Lower leg skin (tissue), 4 donors: ENCODE measurements around the gene COMMD10. TPM values are rescaled to one million over a fixed set of nuclear protein-coding genes. Genes with fewer than 3 reads are reported as not detected.

Experiments
- DNase-seq, 2 donors: peaks; one replicate each; pipeline ENCODE4 v3.0.0-alpha.2; 2019; ENCODE audit warnings: low spot score in 2 of 2
- H3K4me3 ChIP-seq: fragments of 200-600 bp; sonication (generic); 2 replicates; pipeline ENCODE4 v1.5.1; 2017; ENCODE audit warnings: mild to moderate bottlenecking, low read depth; ENCODE audit not compliant: poor library complexity, severe bottlenecking
- CTCF ChIP-seq, 3 donors: fragments of 450-650 bp; IDR thresholded peaks; one replicate each; pipeline ENCODE4 v1.5.1; 2016; ENCODE audit warnings: antibody characterized with exemption in 3 of 3, mild to moderate bottlenecking in 3 of 3, moderate library complexity in 2 of 3
- POLR2A ChIP-seq, 2 donors: fragments of 450-650 bp; IDR thresholded peaks; one replicate each; pipeline ENCODE4 v1.6.1; 2016 to 2017; ENCODE audit warnings: antibody characterized with exemption in 2 of 2, mild to moderate bottlenecking in 1 of 2, moderate library complexity in 1 of 2
- WGBS, 2 donors: methylation state at CpG; one replicate each; pipeline ENCODE4 v1.1.5; 2018; 5-methylcytosine and 5-hydroxymethylcytosine counted together
- intact Hi-C: fragments of 100-400 bp; cut with DNase I; formaldehyde crosslinking; loops from one replicate; pipeline ENCODE4 v1.15.0; 2023; ENCODE audit warnings: low total_unique reads
- total RNA-seq, 4 donors: library from RNA; depleted of rRNA; stranded (reverse); fragments of >200 nt; gene quantifications; one replicate each; pipeline ENCODE4 v1.1.0, GENCODE V29; 2016

The COMMD10 gene
- total RNA-seq, 4 donors from 2014 or later, result 10.8 to 22.1 (median 15.1) TPM

- DNase-seq, result no peak
- TF ChIP-seq POLR2A (IDR thresholded peaks at IDR 0.05), result no peak
- no peak for TF ChIP-seq CTCF (IDR thresholded peaks at IDR 0.05)
Observed at GRCh38 chr5:116145416-116145815, 60.6 kb downstream of the COMMD10 start.

GRCh38 chr5:116152169-116152568, 67.3 kb downstream of the COMMD10 start:
- H3K4me3 ChIP-seq, result no peak overlapping the region
- TF ChIP-seq POLR2A (IDR thresholded peaks at IDR 0.05), result no peak
- TF ChIP-seq CTCF (IDR thresholded peaks at IDR 0.05), result no peak
- no peak for DNase-seq
- intact Hi-C loops, result no loop called here

More at GRCh38 chr5:116145416-116145815, 60.6 kb downstream of the COMMD10 start:
- intact Hi-C loops, result no loop called here
- WGBS, 2 donors, result 66 to 67% methylated on average over 3 of the region's 3 CpGs
- no peak overlapping the region for H3K4me3 ChIP-seq

- 89 to 93% methylated on average over 2 of the region's 2 CpGs for WGBS, 2 donors
- no peak overlapping the region for H3K4me3 ChIP-seq
- TF ChIP-seq POLR2A (IDR thresholded peaks at IDR 0.05) (no peak), CTCF (IDR thresholded peaks at IDR 0.05) (no peak)
- intact Hi-C loops, result no loop called here
- no peak for DNase-seq
Observed at GRCh38 chr5:116153687-116154174, 68.9 kb downstream of the COMMD10 start.

- no peak for DNase-seq
- TF ChIP-seq CTCF (IDR thresholded peaks at IDR 0.05) (no peak), POLR2A (IDR thresholded peaks at IDR 0.05) (no peak)
- H3K4me3 ChIP-seq, result no peak overlapping the region
- intact Hi-C loops, result no loop called here
Observed at GRCh38 chr5:116154252-116154651, 69.4 kb downstream of the COMMD10 start.

- no peak for DNase-seq
- no peak for TF ChIP-seq CTCF (IDR thresholded peaks at IDR 0.05)
- no peak for TF ChIP-seq POLR2A (IDR thresholded peaks at IDR 0.05)
- intact Hi-C loops, result no loop called here
- no peak overlapping the region for H3K4me3 ChIP-seq
Observed at GRCh38 chr5:116154931-116155330, 70.1 kb downstream of the COMMD10 start.

GRCh38 chr5:116157902-116158301, 73.1 kb downstream of the COMMD10 start:
- TF ChIP-seq CTCF (IDR thresholded peaks at IDR 0.05) (no peak), POLR2A (IDR thresholded peaks at IDR 0.05) (no peak)
- WGBS, 2 donors, result 96 to 100% methylated on average over 3 to 5 of the region's 8 CpGs
- intact Hi-C loops, result no loop called here
- no peak for DNase-seq
- H3K4me3 ChIP-seq, result no peak overlapping the region
